ENCODE measurements around the gene NPM3.

Gene NPM3

DNA sequence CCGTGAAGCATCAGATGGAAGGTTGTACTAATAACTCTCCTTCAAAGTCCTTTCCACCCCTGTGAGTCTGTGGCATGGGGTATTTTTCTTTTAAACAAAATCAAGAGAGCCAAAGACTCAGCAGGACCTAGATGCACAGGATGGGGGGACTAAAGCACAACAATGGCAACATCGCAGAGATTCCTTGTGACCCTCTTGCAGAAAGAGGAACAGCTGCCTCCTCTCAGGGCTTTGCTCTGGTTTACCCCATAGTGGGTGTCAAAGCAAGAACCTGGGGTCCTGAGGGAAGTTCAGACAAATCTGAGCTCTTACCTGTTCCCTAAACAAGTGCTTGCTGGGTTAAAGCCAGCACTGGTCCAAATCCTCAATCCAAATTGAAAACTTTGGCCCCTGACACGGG lies 46.6 kb downstream of the NPM3 start:
- TF ChIP-seq, protein P1, sequence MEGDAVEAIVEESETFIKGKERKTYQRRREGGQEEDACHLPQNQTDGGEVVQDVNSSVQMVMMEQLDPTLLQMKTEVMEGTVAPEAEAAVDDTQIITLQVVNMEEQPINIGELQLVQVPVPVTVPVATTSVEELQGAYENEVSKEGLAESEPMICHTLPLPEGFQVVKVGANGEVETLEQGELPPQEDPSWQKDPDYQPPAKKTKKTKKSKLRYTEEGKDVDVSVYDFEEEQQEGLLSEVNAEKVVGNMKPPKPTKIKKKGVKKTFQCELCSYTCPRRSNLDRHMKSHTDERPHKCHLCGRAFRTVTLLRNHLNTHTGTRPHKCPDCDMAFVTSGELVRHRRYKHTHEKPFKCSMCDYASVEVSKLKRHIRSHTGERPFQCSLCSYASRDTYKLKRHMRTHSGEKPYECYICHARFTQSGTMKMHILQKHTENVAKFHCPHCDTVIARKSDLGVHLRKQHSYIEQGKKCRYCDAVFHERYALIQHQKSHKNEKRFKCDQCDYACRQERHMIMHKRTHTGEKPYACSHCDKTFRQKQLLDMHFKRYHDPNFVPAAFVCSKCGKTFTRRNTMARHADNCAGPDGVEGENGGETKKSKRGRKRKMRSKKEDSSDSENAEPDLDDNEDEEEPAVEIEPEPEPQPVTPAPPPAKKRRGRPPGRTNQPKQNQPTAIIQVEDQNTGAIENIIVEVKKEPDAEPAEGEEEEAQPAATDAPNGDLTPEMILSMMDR (IDR thresholded peaks at IDR 0.05; ENCODE audit: insufficient read depth, low read depth, low read length, missing control alignments) = no peak
- no peak for DNase-seq (ENCODE audit: low read depth)
- no peak overlapping the region for H3K4me3 ChIP-seq (ENCODE audit: low read length)

DNA sequence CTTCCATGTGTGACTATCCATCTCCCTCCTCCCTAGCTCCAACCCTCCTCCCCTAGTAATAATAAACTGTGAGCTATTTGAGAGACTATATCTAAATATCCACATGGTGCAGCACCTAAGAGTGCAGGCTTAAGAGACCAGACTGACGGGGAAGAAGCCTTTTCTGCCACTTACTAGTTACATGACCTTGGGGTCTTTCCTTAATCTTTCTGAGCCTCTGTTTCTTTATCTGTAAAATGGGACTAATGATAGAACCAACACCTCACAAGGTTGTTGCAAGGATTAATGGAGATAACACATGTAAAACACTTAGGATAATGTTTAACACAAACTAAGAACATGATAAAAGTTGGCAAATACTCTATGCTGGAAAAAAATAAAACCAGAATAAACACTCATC lies 51.1 kb downstream of the NPM3 start:
- no peak for DNase-seq (ENCODE audit: low read depth)
- no peak overlapping the region for H3K4me3 ChIP-seq (ENCODE audit: low read length)
- TF ChIP-seq, protein P1 (IDR thresholded peaks at IDR 0.05; ENCODE audit: insufficient read depth, low read depth, low read length, missing control alignments) = no peak
